Hepatocyte (in vitro differentiated cells): Measurements from ENCODE around the gene MTMR10. TPM values are rescaled to one million over a fixed set of nuclear protein-coding genes. Genes with fewer than 3 reads are reported as not detected.
A peak's percentile ranks its signal among the peaks of the same experiment; 100 is the strongest.

ENCODE experiments used
- DNase-seq: peaks from one replicate; pipeline ENCODE4 v3.0.0-alpha.2; 2016; ENCODE audit warnings: low spot score
- H2AFZ ChIP-seq: fragments of 200-600 bp; sonication (generic); 2 replicates; pipeline ENCODE4 v1.6.0; 2016; ENCODE audit warnings: antibody characterized with exemption, mild to moderate bottlenecking
- H3K27ac ChIP-seq: fragments of 200-600 bp; sonication (generic); 2 replicates; pipeline ENCODE4 v1.5.1; 2016; ENCODE audit warnings: mild to moderate bottlenecking
- H3K27me3 ChIP-seq: fragments of 200-600 bp; sonication (generic); 2 replicates; pipeline ENCODE4 v1.6.1; 2016
- H3K36me3 ChIP-seq: fragments of 200-600 bp; sonication (generic); replicated peaks from 2 replicates; pipeline ENCODE4 v1.5.1; 2016; ENCODE audit warnings: low read depth; ENCODE audit not compliant: insufficient read depth
- H3K4me1 ChIP-seq: fragments of 200-600 bp; sonication (generic); 2 replicates; pipeline ENCODE4 v1.5.1; 2016; ENCODE audit warnings: mild to moderate bottlenecking, moderate library complexity; ENCODE audit not compliant: insufficient read depth
- H3K4me2 ChIP-seq: fragments of 200-600 bp; sonication (generic); 2 replicates; pipeline ENCODE4 v1.6.0; 2016
- H3K4me3 ChIP-seq: fragments of 200-600 bp; sonication (generic); 2 replicates; pipeline ENCODE4 v1.5.1; 2016; ENCODE audit warnings: mild to moderate bottlenecking
- H3K79me2 ChIP-seq: fragments of 200-600 bp; sonication (generic); 2 replicates; pipeline ENCODE4 v1.6.0; 2017; ENCODE audit warnings: mild to moderate bottlenecking
- H3K9me2 ChIP-seq: fragments of 200-600 bp; sonication (generic); replicated peaks from 2 replicates; pipeline ENCODE4 v1.6.0; 2017; ENCODE audit warnings: mild to moderate bottlenecking; ENCODE audit not compliant: insufficient read depth
- H3K9me3 ChIP-seq: fragments of 200-600 bp; sonication (generic); 2 replicates; pipeline ENCODE4 v1.5.1; 2016; ENCODE audit warnings: low read depth, mild to moderate bottlenecking
- H4K20me1 ChIP-seq: fragments of 200-600 bp; sonication (generic); 2 replicates; pipeline ENCODE4 v1.6.0; 2016; ENCODE audit warnings: mild to moderate bottlenecking; ENCODE audit not compliant: insufficient read depth, poor library complexity, severe bottlenecking
- EZH2 ChIP-seq: fragments of 200-600 bp; sonication (generic); IDR thresholded peaks from 2 replicates; pipeline ENCODE4 v1.6.1; 2016; ENCODE audit warnings: antibody characterized with exemption, mild to moderate bottlenecking, borderline replicate concordance
- EZH2phosphoT487 ChIP-seq: fragments of 200-600 bp; sonication (generic); IDR thresholded peaks from one replicate; pipeline ENCODE4 v1.6.1; 2018; ENCODE audit warnings: antibody characterized with exemption, mild to moderate bottlenecking, low read depth, moderate library complexity; ENCODE audit not compliant: unreplicated experiment, severe bottlenecking
- WGBS: methylation state at CpG from one replicate; pipeline ENCODE4 v1.1.6; 2016; ENCODE audit warnings: low lambda C conversion rate; ENCODE audit errors: missing lambda C conversion rate; 5-methylcytosine and 5-hydroxymethylcytosine counted together
- polyA plus RNA-seq: library from polyadenylated mRNA; unstranded; fragments of >200 nt; fragmentation: Nextera tagmentation; extraction: Ambion mirVana; gene quantifications from 2 replicates; pipeline ENCODE4 v1.2.1, GENCODE V29; 2016
- total RNA-seq: library from RNA; depleted of rRNA; stranded (reverse); fragments of >200 nt; gene quantifications from 2 replicates; pipeline ENCODE4 v1.2.3, GENCODE V29; 2014
- TF ChIP-seq, protein P1 (sequence below): fragments of 200-600 bp; sonication (generic); IDR thresholded peaks from 2 replicates; pipeline ENCODE4 v1.5.1; 2016; ENCODE audit warnings: antibody characterized with exemption, mild to moderate bottlenecking; ENCODE audit not compliant: poor library complexity

The MTMR10 gene
- total and polyA plus RNA-seq, 2 experiments from 2014 or later, result 10.3 to 19.6 TPM

DNA sequence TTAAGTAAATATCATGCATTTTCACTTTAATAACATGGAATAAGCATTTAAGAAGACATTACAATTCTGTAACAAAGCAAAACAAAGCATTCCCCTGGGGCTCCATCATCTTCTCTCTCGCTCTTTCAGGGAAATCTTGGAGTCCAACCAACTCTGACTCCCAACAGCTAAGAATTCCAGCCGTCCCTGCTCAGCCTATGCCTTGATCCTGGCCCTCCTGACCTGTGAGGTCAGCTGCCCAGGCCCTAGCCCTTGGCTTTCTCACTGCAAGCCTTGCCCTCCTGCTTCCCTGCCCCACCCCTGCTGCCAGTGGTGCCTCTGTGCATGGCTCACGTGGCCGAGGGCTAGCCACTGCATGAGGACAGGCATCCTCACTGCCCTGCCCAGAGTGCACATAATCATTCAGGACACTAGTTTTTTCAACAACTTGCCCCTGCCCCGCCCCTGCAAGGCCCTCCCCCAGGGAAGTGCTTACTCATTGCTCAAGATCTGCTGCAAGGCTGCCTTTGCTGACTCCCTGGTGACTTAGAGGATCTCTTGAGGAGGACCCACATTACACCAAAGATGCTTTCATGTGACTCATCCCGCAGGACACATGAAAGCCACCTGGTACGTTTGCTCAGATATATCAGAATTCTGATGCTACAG, 37.6 kb downstream of the MTMR10 start:
- no peak overlapping the region for H3K4me3 ChIP-seq
- H3K79me2 ChIP-seq, result no peaks in the 10 kb centered on the region
- DNase-seq, result peak; percentile 18
- no peak overlapping the region for H2AFZ ChIP-seq
- H3K27ac ChIP-seq, result no peak overlapping the region
- H3K9me2 ChIP-seq, result no peaks in the 10 kb centered on the region
- 85% methylated on average over 7 of the region's 7 CpGs for WGBS
- peaks cover 5% of the 10 kb centered on the region for H3K36me3 ChIP-seq
- no peaks in the 10 kb centered on the region for H4K20me1 ChIP-seq
- TF ChIP-seq EZH2, result no peak
- no peaks in the 10 kb centered on the region for H3K27me3 ChIP-seq
- no peaks in the 10 kb centered on the region for H3K4me1 ChIP-seq
- H3K4me2 ChIP-seq, result no peak overlapping the region
- H3K9me3 ChIP-seq, result no peaks in the 10 kb centered on the region

- Histone ChIP-seq H3K36me3 (peaks cover 2% of the 10 kb centered on the region), H2AFZ (no peak overlapping the region), H3K27ac (no peak overlapping the region), H3K79me2 (no peaks in the 10 kb centered on the region), H3K9me3 (no peaks in the 10 kb centered on the region), H3K27me3 (no peaks in the 10 kb centered on the region), H3K9me2 (no peaks in the 10 kb centered on the region), H4K20me1 (no peaks in the 10 kb centered on the region), H3K4me2 (no peak overlapping the region), H3K4me1 (no peaks in the 10 kb centered on the region), H3K4me3 (no peak overlapping the region)
- DNase-seq, result no peak
- 97% methylated on average over 7 of the region's 7 CpGs for WGBS
- no peak for TF ChIP-seq EZH2phosphoT487
- TF ChIP-seq, protein P1, sequence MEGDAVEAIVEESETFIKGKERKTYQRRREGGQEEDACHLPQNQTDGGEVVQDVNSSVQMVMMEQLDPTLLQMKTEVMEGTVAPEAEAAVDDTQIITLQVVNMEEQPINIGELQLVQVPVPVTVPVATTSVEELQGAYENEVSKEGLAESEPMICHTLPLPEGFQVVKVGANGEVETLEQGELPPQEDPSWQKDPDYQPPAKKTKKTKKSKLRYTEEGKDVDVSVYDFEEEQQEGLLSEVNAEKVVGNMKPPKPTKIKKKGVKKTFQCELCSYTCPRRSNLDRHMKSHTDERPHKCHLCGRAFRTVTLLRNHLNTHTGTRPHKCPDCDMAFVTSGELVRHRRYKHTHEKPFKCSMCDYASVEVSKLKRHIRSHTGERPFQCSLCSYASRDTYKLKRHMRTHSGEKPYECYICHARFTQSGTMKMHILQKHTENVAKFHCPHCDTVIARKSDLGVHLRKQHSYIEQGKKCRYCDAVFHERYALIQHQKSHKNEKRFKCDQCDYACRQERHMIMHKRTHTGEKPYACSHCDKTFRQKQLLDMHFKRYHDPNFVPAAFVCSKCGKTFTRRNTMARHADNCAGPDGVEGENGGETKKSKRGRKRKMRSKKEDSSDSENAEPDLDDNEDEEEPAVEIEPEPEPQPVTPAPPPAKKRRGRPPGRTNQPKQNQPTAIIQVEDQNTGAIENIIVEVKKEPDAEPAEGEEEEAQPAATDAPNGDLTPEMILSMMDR, result no peak
- no peak for TF ChIP-seq EZH2
Observed at GRCh38 chr15:30953183-30953582, 38.2 kb downstream of the MTMR10 start.

DNA sequence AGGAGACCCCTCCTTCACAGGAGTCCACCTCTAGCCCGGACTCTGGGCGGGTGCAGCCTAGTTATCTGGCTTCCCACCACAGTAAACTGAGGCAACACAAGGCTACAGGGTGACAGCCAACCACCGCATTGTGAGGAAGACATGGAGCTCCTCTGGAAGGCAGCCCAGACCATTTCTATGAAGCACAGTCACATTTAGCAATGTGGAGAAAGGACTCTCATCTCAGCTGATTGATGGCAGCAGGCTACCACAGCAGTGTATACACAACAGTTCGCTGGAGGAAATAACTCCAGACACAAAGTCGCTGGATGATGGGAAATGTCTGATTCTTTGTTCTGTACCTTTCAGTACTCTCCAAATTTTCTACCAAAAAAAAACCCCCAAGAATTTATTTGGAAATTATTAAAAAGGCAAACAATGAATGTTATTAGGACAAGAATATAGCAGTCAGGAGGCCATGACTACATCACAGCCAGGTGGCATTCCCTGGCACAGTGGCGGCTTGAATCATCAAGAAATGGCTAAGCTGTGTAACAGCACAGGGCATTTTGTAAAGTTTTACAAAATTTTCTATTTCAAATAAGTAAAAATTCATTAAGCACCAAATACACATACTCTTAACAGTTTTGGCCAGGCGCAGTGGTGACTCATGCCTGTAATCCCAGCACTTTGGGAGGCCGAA, 47.6 kb downstream of the MTMR10 start:
- H3K27me3 ChIP-seq, result no peaks in the 10 kb centered on the region
- 95% methylated on average over 8 of the region's 8 CpGs for WGBS
- H3K9me3 ChIP-seq, result no peaks in the 10 kb centered on the region
- no peaks in the 10 kb centered on the region for H3K36me3 ChIP-seq
- DNase-seq, result no peak
- no peak overlapping the region for H3K4me3 ChIP-seq
- H4K20me1 ChIP-seq, result no peaks in the 10 kb centered on the region
- no peaks in the 10 kb centered on the region for H3K4me1 ChIP-seq
- H3K9me2 ChIP-seq, result no peaks in the 10 kb centered on the region
- TF ChIP-seq, protein P1, result no peak
- TF ChIP-seq EZH2phosphoT487, result no peak
- no peak for TF ChIP-seq EZH2
- no peak overlapping the region for H3K4me2 ChIP-seq
- no peak overlapping the region for H3K27ac ChIP-seq
- H3K79me2 ChIP-seq, result no peaks in the 10 kb centered on the region
- H2AFZ ChIP-seq, result no peak overlapping the region

DNA sequence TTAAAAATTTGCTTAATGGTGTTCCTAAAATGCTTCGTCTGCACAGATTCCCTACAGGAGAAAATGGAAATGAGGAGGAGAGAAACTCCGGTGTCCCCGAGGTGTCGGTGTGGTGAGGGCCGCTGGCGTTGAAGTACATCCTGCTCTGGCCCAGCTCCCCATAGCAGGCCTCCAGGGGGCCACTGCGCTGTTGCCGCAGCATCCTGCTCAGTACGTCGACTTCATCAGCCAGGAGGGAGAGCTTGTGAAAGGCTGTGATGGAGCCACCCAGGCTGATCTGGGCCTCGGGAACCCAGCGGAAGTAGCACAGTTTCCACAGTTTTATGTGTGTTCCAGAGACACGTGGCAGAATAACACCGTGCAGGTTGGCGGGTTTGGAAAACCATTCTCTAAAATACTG, 49.9 kb downstream of the MTMR10 start:
- H3K9me3 ChIP-seq, result no peaks in the 10 kb centered on the region
- DNase-seq, result no peak
- no peaks in the 10 kb centered on the region for H3K4me1 ChIP-seq
- no peaks in the 10 kb centered on the region for H4K20me1 ChIP-seq
- no peaks in the 10 kb centered on the region for H3K9me2 ChIP-seq
- H3K27me3 ChIP-seq, result no peaks in the 10 kb centered on the region
- TF ChIP-seq, protein P1, result no peak
- TF ChIP-seq EZH2phosphoT487, result no peak
- no peak for TF ChIP-seq EZH2
- no peaks in the 10 kb centered on the region for H3K36me3 ChIP-seq
- no peak overlapping the region for H3K4me3 ChIP-seq
- no peaks in the 10 kb centered on the region for H3K79me2 ChIP-seq
- 93% methylated on average over 15 of the region's 15 CpGs for WGBS
- no peak overlapping the region for H3K4me2 ChIP-seq
- H3K27ac ChIP-seq, result no peak overlapping the region
- H2AFZ ChIP-seq, result no peak overlapping the region
